Fibroblast of lung (primary cell): ENCODE measurements around the gene CHD6. TPM values are rescaled to one million over a fixed set of nuclear protein-coding genes. Genes with fewer than 3 reads are reported as not detected.
A peak's percentile ranks its signal among the peaks of the same experiment; 100 is the strongest.

Experiments used
- DNase-seq, 2 donors: peaks; one replicate each; pipeline versions ENCODE4 v3.0.0 to v3.0.0-alpha.2; 2010; ENCODE audit warnings: low read depth in 2 of 2
- H2AFZ ChIP-seq: 2 replicates; pipeline ENCODE4 v1.5.1; 2012; ENCODE audit warnings: low read length, control low read depth, inconsistent platforms
- H3K27ac ChIP-seq: 2 replicates; pipeline ENCODE4 v1.5.1; 2011; ENCODE audit warnings: low read length, control low read depth; ENCODE audit not compliant: insufficient read depth
- H3K27me3 ChIP-seq: 2 replicates; pipeline ENCODE4 v1.5.1; 2011; ENCODE audit warnings: mild to moderate bottlenecking, low read length; ENCODE audit not compliant: control insufficient read depth, insufficient read depth
- H3K36me3 ChIP-seq: 2 replicates; pipeline ENCODE4 v1.5.1; 2011; ENCODE audit warnings: low read length; ENCODE audit not compliant: control insufficient read depth, insufficient read depth
- H3K4me1 ChIP-seq: 2 replicates; pipeline ENCODE4 v1.5.1; 2011; ENCODE audit warnings: low read length; ENCODE audit not compliant: control insufficient read depth, insufficient read depth; ENCODE audit errors: extremely low read depth
- H3K4me2 ChIP-seq: 2 replicates; pipeline ENCODE4 v1.5.1; 2011; ENCODE audit warnings: low read length, control low read depth; ENCODE audit not compliant: insufficient read depth; ENCODE audit errors: extremely low read depth
- H3K4me3 ChIP-seq, 4 experiments: fragments of 200-600 bp in 1 of 4; sonication (generic) in 1 of 4; replicated peaks in 1 of 4; 2 replicates each; pipeline ENCODE4 v1.5.1; 2011 to 2016; ENCODE audit warnings: low read length in 4 of 4, low read depth in 3 of 4, mild to moderate bottlenecking in 3 of 4, control low read depth in 2 of 4, inconsistent platforms in 1 of 4, mixed read lengths in 1 of 4; ENCODE audit not compliant: insufficient read depth in 1 of 4; ENCODE audit errors: control extremely low read depth in 1 of 4
- H3K79me2 ChIP-seq: 2 replicates; pipeline ENCODE4 v1.5.1; 2012; ENCODE audit warnings: mild to moderate bottlenecking, low read length, inconsistent platforms; ENCODE audit not compliant: control insufficient read depth, insufficient read depth
- H3K9ac ChIP-seq: 2 replicates; pipeline ENCODE4 v1.5.1; 2011; ENCODE audit warnings: mild to moderate bottlenecking, low read length, control low read depth; ENCODE audit not compliant: insufficient read depth
- H3K9me3 ChIP-seq: 2 replicates; pipeline ENCODE4 v1.5.1; 2012; ENCODE audit warnings: low read depth, low read length; ENCODE audit not compliant: control insufficient read depth, insufficient read depth
- H4K20me1 ChIP-seq: 2 replicates; pipeline ENCODE4 v1.5.1; 2011; ENCODE audit warnings: low read length; ENCODE audit not compliant: control insufficient read depth, insufficient read depth; ENCODE audit errors: extremely low read depth
- EZH2 ChIP-seq: IDR thresholded peaks from 2 replicates; pipeline ENCODE4 v1.5.1; 2012; ENCODE audit warnings: low read length, control low read depth, mild to moderate bottlenecking; ENCODE audit errors: missing control alignments
- polyA plus RNA-seq, 2 donors: library from polyadenylated mRNA; depleted of rRNA in 1 of 2; stranded (reverse) in 1 of 2; unstranded in 1 of 2; fragments of >200 nt; gene quantifications; 2 replicates each; pipeline ENCODE4 v1.2.1, GENCODE V29; 2011 to 2012; ENCODE audit warnings: missing spikeins in 1 of 2
- total RNA-seq: library from RNA; depleted of rRNA; stranded (reverse); fragments of >200 nt; gene quantifications from 2 replicates; pipeline ENCODE4 v1.2.1, GENCODE V29; 2014
- TF ChIP-seq, protein P1 (sequence below), 2 donors: IDR thresholded peaks in 1 of 2; conservative IDR thresholded peaks in 1 of 2; 1 replicate in 1 of 2; 2 replicates in 1 of 2; pipeline ENCODE4 v1.5.1; 2011 to 2012; ENCODE audit warnings: low read length in 2 of 2, control low read depth in 1 of 2, inconsistent platforms in 1 of 2, low read depth in 1 of 2, mild to moderate bottlenecking in 1 of 2

CHD6 gene
- total and polyA plus RNA-seq, 2 donors (not counting 1 experiment from before 2014, with no cell fraction given), result 13.4 to 25.9 TPM

DNA sequence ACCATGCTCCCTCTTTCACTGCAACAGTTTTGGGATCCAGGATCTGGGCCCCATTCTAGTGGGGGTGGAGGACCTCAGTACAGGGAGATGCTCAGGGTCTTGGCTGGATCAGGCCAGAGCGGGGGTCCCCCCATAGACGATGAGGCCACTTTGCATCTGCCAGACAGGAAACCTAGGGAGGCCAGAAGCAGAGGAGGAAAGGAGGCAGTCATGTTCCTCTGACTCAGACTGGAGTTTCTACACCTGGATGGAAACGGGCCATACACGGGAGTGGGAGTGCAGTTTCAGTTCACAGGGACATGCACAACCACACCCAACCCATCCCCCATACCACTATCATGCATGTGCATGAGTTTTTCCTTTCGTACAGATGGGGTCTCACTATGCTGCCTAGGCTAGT lies 248.0 kb downstream of the CHD6 start:
- DNase-seq, result no peak
- Histone ChIP-seq H3K4me3 (no peak overlapping the region), H3K4me2 (no peak overlapping the region), H3K27me3 (peaks cover 24% of the 10 kb centered on the region), H3K4me1 (no peaks in the 10 kb centered on the region), H3K9me3 (no peaks in the 10 kb centered on the region), H3K36me3 (no peaks in the 10 kb centered on the region), H4K20me1 (no peaks in the 10 kb centered on the region), H3K27ac (no peak overlapping the region), H3K9ac (no peak overlapping the region), H2AFZ (no peak overlapping the region), H3K79me2 (no peaks in the 10 kb centered on the region)
- TF ChIP-seq, protein P1, sequence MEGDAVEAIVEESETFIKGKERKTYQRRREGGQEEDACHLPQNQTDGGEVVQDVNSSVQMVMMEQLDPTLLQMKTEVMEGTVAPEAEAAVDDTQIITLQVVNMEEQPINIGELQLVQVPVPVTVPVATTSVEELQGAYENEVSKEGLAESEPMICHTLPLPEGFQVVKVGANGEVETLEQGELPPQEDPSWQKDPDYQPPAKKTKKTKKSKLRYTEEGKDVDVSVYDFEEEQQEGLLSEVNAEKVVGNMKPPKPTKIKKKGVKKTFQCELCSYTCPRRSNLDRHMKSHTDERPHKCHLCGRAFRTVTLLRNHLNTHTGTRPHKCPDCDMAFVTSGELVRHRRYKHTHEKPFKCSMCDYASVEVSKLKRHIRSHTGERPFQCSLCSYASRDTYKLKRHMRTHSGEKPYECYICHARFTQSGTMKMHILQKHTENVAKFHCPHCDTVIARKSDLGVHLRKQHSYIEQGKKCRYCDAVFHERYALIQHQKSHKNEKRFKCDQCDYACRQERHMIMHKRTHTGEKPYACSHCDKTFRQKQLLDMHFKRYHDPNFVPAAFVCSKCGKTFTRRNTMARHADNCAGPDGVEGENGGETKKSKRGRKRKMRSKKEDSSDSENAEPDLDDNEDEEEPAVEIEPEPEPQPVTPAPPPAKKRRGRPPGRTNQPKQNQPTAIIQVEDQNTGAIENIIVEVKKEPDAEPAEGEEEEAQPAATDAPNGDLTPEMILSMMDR (conservative IDR thresholded peaks at IDR 0.05 in 1 of 2, IDR thresholded peaks at IDR 0.05 in 1 of 2; ENCODE audit: low read depth in 1 of 2, low read length in 2 of 2), result no peak
- no peak for TF ChIP-seq EZH2

DNA sequence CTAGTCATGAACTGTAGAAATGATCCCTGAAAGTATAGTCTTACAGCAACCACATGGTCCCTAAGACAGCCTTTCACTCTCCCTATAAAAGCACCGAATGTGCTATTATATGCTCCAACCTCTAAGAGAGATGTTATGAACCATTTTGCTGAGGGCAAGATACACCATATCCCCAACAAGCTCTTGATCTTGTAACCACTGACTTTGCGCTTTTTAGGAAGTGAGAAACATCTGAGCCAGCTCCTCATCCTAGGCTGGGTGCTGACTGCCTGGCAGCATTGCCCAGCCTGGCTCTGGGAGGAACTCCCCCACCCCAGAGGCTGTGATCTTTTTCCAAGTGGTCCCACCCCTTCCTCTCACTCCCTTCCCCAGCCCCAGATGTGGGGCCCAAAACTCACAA lies 248.5 kb downstream of the CHD6 start:
- no peak overlapping the region for H3K27ac ChIP-seq
- H3K27me3 ChIP-seq, result peaks cover 27% of the 10 kb centered on the region
- DNase-seq, result no peak
- H3K4me2 ChIP-seq, result no peak overlapping the region
- no peaks in the 10 kb centered on the region for H3K4me1 ChIP-seq
- no peaks in the 10 kb centered on the region for H3K79me2 ChIP-seq
- H4K20me1 ChIP-seq, result no peaks in the 10 kb centered on the region
- H3K9ac ChIP-seq, result no peak overlapping the region
- no peaks in the 10 kb centered on the region for H3K36me3 ChIP-seq
- no peak overlapping the region for H2AFZ ChIP-seq
- no peaks in the 10 kb centered on the region for H3K9me3 ChIP-seq
- TF ChIP-seq, protein P1 (conservative IDR thresholded peaks at IDR 0.05 in 1 of 2, IDR thresholded peaks at IDR 0.05 in 1 of 2; ENCODE audit: low read depth in 1 of 2, low read length in 2 of 2), result no peak
- TF ChIP-seq EZH2, result no peak
- no peak overlapping the region for H3K4me3 ChIP-seq

DNA sequence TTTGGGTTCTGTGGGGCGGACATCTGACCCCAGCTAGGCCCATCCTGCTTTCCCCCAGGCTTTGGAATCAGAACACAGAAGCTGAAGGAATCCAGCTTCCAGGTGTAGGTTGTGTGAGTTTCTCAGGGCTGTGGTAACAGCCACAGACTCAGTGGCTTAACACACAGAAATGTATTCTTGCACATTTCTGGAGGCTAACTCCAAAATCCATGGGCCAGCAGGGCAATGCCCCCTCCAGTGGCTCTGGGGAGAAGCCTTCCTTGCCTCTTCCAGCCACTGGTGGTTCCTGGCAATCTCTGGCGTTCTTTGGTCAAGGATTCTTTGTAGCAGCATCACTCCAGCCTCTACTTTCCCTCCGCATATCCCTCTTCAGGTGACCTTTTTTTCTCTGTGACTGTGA lies 250.2 kb downstream of the CHD6 start:
- Histone ChIP-seq H3K4me3 (no peak overlapping the region), H3K27me3 (peaks cover 32% of the 10 kb centered on the region), H3K4me1 (no peaks in the 10 kb centered on the region), H3K9me3 (no peaks in the 10 kb centered on the region), H3K9ac (no peak overlapping the region), H3K79me2 (no peaks in the 10 kb centered on the region), H2AFZ (no peak overlapping the region), H3K27ac (no peak overlapping the region), H3K4me2 (no peak overlapping the region), H4K20me1 (no peaks in the 10 kb centered on the region), H3K36me3 (no peaks in the 10 kb centered on the region)
- TF ChIP-seq, protein P1 (conservative IDR thresholded peaks at IDR 0.05 in 1 of 2, IDR thresholded peaks at IDR 0.05 in 1 of 2; ENCODE audit: low read depth in 1 of 2, low read length in 2 of 2), result peak in 1 of 2 donors; percentile 3
- no peak for TF ChIP-seq EZH2
- no peak for DNase-seq
